ENCODE data around the gene BEST1.

The BEST1 gene

DNA sequence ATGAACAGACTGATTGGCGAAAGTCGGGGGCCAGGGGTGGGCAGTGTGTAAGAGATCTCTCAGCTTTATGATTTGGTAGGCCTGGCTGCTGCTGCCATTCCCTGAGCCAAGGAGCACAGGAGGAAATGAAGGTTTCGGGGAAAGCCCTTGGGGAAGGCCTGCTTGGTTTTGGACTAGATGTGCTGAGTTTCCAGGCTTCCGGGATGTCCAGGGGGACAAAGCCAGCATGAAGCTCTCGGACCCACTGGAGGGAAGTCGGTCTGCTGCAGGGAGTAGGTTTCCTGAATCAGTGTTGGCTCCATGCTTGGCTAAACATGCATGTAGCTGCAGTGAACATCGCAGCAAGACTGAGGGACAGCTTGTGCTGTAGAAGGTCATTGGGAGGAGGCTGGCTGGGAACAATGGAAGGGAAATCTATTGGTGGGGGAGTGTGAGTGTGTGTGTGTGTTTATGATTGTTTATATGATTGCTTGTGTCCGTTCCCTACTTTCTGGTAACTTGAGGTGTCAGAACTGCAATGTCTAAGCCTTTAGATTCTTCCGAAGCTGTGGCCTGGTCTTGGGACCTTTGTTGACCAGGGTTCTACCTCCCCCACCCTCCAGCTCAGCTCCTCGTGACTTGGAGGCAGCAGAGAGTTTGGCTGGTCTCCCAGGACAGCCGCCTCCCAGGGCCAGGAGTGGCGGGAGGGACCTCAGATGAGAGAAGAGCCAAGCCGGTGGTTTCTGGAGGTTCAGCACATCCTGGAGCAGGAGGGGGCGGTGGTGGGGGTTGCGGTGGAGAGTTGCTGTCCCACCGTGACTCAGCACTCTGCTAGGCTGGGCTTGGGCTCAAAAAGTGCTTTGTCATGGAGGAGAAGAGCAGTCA is 21.3 kb downstream of the BEST1 start:
- Histone ChIP-seq H3K27me3 (replicated peaks; ENCODE audit: control insufficient read depth, insufficient read depth, low read length) (no peaks in the 10 kb centered on the region), H3K36me3 (ENCODE audit: control insufficient read depth, insufficient read depth, low read length) (no peaks in the 10 kb centered on the region), H3K4me3 (replicated peaks; ENCODE audit: low read depth, low read length) (peak overlapping the region; percentile 23; the same call in 1 of the 2 replicates)
- TF ChIP-seq, protein P1, sequence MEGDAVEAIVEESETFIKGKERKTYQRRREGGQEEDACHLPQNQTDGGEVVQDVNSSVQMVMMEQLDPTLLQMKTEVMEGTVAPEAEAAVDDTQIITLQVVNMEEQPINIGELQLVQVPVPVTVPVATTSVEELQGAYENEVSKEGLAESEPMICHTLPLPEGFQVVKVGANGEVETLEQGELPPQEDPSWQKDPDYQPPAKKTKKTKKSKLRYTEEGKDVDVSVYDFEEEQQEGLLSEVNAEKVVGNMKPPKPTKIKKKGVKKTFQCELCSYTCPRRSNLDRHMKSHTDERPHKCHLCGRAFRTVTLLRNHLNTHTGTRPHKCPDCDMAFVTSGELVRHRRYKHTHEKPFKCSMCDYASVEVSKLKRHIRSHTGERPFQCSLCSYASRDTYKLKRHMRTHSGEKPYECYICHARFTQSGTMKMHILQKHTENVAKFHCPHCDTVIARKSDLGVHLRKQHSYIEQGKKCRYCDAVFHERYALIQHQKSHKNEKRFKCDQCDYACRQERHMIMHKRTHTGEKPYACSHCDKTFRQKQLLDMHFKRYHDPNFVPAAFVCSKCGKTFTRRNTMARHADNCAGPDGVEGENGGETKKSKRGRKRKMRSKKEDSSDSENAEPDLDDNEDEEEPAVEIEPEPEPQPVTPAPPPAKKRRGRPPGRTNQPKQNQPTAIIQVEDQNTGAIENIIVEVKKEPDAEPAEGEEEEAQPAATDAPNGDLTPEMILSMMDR (IDR thresholded peaks at IDR 0.05; ENCODE audit: insufficient read depth, low read length, poor library complexity, severe bottlenecking): no peak
- DNase-seq (ENCODE audit: extremely low read depth, insufficient read length): peak; percentile 82

- DNase-seq (ENCODE audit: extremely low read depth, insufficient read length): no peak
- Histone ChIP-seq H3K27me3 (replicated peaks; ENCODE audit: control insufficient read depth, insufficient read depth, low read length) (no peaks in the 10 kb centered on the region), H3K4me3 (replicated peaks; ENCODE audit: low read depth, low read length) (no peak overlapping the region), H3K36me3 (ENCODE audit: control insufficient read depth, insufficient read depth, low read length) (no peaks in the 10 kb centered on the region)
- TF ChIP-seq, protein P1 (IDR thresholded peaks at IDR 0.05; ENCODE audit: insufficient read depth, low read length, poor library complexity, severe bottlenecking): no peak
Measured at GRCh38 chr11:61972112-61972671, 22.0 kb downstream of the BEST1 start.

GRCh38 chr11:61972672-61973475 is 22.7 kb downstream of the BEST1 start:
- no peak for DNase-seq (ENCODE audit: extremely low read depth, insufficient read length)
- TF ChIP-seq, protein P1 (IDR thresholded peaks at IDR 0.05; ENCODE audit: insufficient read depth, low read length, poor library complexity, severe bottlenecking): no peak

DNA sequence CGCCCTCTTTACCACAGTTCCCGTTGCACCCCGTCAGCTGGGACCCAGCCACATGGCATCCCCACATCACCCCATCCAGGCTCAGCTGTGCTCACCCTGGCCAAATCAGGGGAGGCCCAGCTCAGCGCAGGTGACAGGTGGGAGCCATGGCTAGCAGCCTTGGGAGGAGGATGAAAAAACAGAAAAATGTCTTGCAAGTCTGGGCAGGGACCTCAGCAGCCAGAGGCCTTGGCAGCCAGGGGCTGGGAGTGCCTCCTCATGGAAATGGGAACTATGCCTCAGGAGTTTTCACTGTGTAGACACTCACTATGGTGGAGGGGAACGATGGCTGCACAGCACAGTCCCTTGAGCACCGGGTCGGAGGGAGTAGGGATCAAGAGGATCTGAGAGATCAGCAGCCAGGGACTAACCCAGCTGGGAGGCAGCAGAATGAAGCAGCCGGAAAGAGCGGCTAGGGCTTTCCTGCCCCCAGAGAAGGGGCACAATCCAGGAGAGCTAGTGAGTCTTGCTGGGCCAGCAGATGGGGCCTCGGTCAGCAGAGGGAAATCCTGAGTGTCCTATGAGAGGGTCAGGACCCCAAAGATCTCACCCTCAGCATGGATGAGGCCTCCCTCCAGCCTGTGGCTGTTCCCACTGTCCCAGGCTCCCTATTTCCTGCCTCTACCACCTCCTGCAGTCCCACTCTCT is 23.5 kb downstream of the BEST1 start:
- TF ChIP-seq, protein P1 (IDR thresholded peaks at IDR 0.05; ENCODE audit: insufficient read depth, low read length, poor library complexity, severe bottlenecking): no peak
- H3K27me3 ChIP-seq (replicated peaks; ENCODE audit: control insufficient read depth, insufficient read depth, low read length): no peaks in the 10 kb centered on the region
- no peak for DNase-seq (ENCODE audit: extremely low read depth, insufficient read length)
- H3K4me3 ChIP-seq (replicated peaks; ENCODE audit: low read depth, low read length): no peak overlapping the region
- no peaks in the 10 kb centered on the region for H3K36me3 ChIP-seq (ENCODE audit: control insufficient read depth, insufficient read depth, low read length)

More at GRCh38 chr11:61972672-61973475, 22.7 kb downstream of the BEST1 start:
- no peak overlapping the region for H3K4me3 ChIP-seq (replicated peaks; ENCODE audit: low read depth, low read length)
- no peaks in the 10 kb centered on the region for H3K36me3 ChIP-seq (ENCODE audit: control insufficient read depth, insufficient read depth, low read length)
- H3K27me3 ChIP-seq (replicated peaks; ENCODE audit: control insufficient read depth, insufficient read depth, low read length): no peaks in the 10 kb centered on the region

- DNase-seq (ENCODE audit: extremely low read depth, insufficient read length): no peak
- H3K36me3 ChIP-seq (ENCODE audit: control insufficient read depth, insufficient read depth, low read length): no peaks in the 10 kb centered on the region
- H3K27me3 ChIP-seq (replicated peaks; ENCODE audit: control insufficient read depth, insufficient read depth, low read length): no peaks in the 10 kb centered on the region
- TF ChIP-seq, protein P1 (IDR thresholded peaks at IDR 0.05; ENCODE audit: insufficient read depth, low read length, poor library complexity, severe bottlenecking): no peak
- no peak overlapping the region for H3K4me3 ChIP-seq (replicated peaks; ENCODE audit: low read depth, low read length)
Measured at GRCh38 chr11:61974766-61975631, 24.8 kb downstream of the BEST1 start.

All from GM06990 (cell line).